ENCODE data around the gene ELP1.

The ELP1 gene

GRCh38 chr9:108882052-108882888 lies 51.7 kb downstream of the ELP1 start:
- no peak for DNase-seq

- DNase-seq = no peak
These were observed 53.1 kb downstream of the ELP1 start for GRCh38 chr9:108880738-108881316.

- DNase-seq = no peak
These were observed 56.4 kb downstream of the ELP1 start for GRCh38 chr9:108877524-108877923.

GRCh38 chr9:108876425-108876824 lies 57.5 kb downstream of the ELP1 start:
- no peak for DNase-seq

- DNase-seq = no peak
These were observed 59.7 kb downstream of the ELP1 start for GRCh38 chr9:108874058-108874788.

GRCh38 chr9:108869092-108869725 lies 64.7 kb downstream of the ELP1 start:
- no peak for DNase-seq

GRCh38 chr9:108867829-108868228 lies 66.1 kb downstream of the ELP1 start:
- no peak for DNase-seq

GRCh38 chr9:108867116-108867515 lies 66.8 kb downstream of the ELP1 start:
- DNase-seq = no peak

GRCh38 chr9:108866001-108866420 lies 67.9 kb downstream of the ELP1 start:
- no peak for DNase-seq

- DNase-seq = no peak
These were observed 68.9 kb downstream of the ELP1 start for GRCh38 chr9:108865037-108865436.

GRCh38 chr9:108864446-108864845 lies 69.5 kb downstream of the ELP1 start:
- no peak for DNase-seq

GRCh38 chr9:108863891-108864290 lies 70.0 kb downstream of the ELP1 start:
- DNase-seq = no peak

- DNase-seq = no peak
These were observed 71.9 kb downstream of the ELP1 start, which contains the start of gene ACTL7A for GRCh38 chr9:108861997-108862396. ACTL7A (plus strand) TSS chr9:108862266; CDS start chr9:108862323, 57 bp downstream.

GRCh38 chr9:108861464-108861863 lies 72.5 kb downstream of the ELP1 start:
- DNase-seq = no peak

GRCh38 chr9:108860764-108861163 lies 73.2 kb downstream of the ELP1 start:
- DNase-seq = no peak

- DNase-seq = no peak
These were observed 73.6 kb downstream of the ELP1 start for GRCh38 chr9:108860354-108860753.

- DNase-seq = no peak
These were observed 74.3 kb downstream of the ELP1 start for GRCh38 chr9:108859459-108860114.

- DNase-seq = no peak
These were observed 76.4 kb downstream of the ELP1 start for GRCh38 chr9:108857572-108857971.

- DNase-seq = no peak
These were observed 78.0 kb downstream of the ELP1 start, which contains the start of gene ACTL7B for GRCh38 chr9:108855888-108856287. ACTL7B (minus strand) TSS chr9:108855986; CDS start chr9:108855930, 56 bp downstream.

- no peak for DNase-seq
These were observed 78.4 kb downstream of the ELP1 start for GRCh38 chr9:108855529-108855886.

- DNase-seq = peak; percentile 64
These were observed 79.0 kb downstream of the ELP1 start for GRCh38 chr9:108854641-108855528.

GRCh38 chr9:108854094-108854493 lies 79.8 kb downstream of the ELP1 start:
- no peak for DNase-seq
